RWPE1 (cell line): ENCODE results near the gene MAST2.
"Not testable (repeated sequence)": the region's sequence is repeated elsewhere in the genome, so short reads cannot be mapped to it uniquely, and the experiment has no call there.

ENCODE experiments used
- CTCF ChIA-PET: fragments of 350-600 bp; sonication (Branson Sonifier 250); formaldehyde crosslinking; extraction: SDS; loops from one replicate; lab custom pipeline; 2021; lab: Yijun Ruan, JAX
- POLR2A ChIA-PET: fragments of 400-600 bp; formaldehyde crosslinking; extraction: SDS; loops from one replicate; lab custom pipeline; 2020; ENCODE audit warnings: antibody characterized with exemption; ENCODE audit not compliant: low non-redundant PET; lab: Yijun Ruan, JAX
- DNase-seq: peaks from one replicate; pipeline ENCODE4 v3.0.0; 2012; ENCODE audit warnings: low spot score
- H3K27ac ChIP-seq: fragments of 450-650 bp; 2 replicates; pipeline ENCODE4 v1.5.1; 2017
- CTCF ChIP-seq: fragments of 450-650 bp; conservative IDR thresholded peaks from 2 replicates; pipeline ENCODE4 v1.5.1; 2017; ENCODE audit warnings: low read depth, mild to moderate bottlenecking

Gene MAST2

GRCh38 chr1:45923343-45923742 is 119.9 kb downstream of the MAST2 start:
- POLR2A ChIA-PET, result no interaction called here
- H3K27ac ChIP-seq, result no peak overlapping the region
- no peak for DNase-seq
- CTCF ChIA-PET, result no interaction called here
- TF ChIP-seq CTCF, result no peak

- ChIA-PET CTCF (no interaction called here), POLR2A (no interaction called here)
- no peak overlapping the region for H3K27ac ChIP-seq
- DNase-seq, result no peak
- TF ChIP-seq CTCF, result no peak
Observed at GRCh38 chr1:45924736-45925135, 121.3 kb downstream of the MAST2 start.

GRCh38 chr1:45925728-45926287 is 122.4 kb downstream of the MAST2 start:
- TF ChIP-seq CTCF, result no peak
- ChIA-PET POLR2A (no interaction called here), CTCF (no interaction called here)
- H3K27ac ChIP-seq, result no peak overlapping the region
- no peak for DNase-seq

- no peak overlapping the region for H3K27ac ChIP-seq
- no peak for DNase-seq
- TF ChIP-seq CTCF, result no peak
- ChIA-PET CTCF (interaction anchor here (0.6 kb wide), 1 partner anchor 122 kb away, joined by 3 read pairs; no protein-coding TSS in a partner anchor), POLR2A (no interaction called here)
Observed at GRCh38 chr1:45926330-45926729, 122.9 kb downstream of the MAST2 start.

- DNase-seq, H3K27ac ChIP-seq, CTCF ChIA-PET, POLR2A ChIA-PET: not testable (repeated sequence)
Observed at GRCh38 chr1:45927231-45927915, 124.0 kb downstream of the MAST2 start.

GRCh38 chr1:45928486-45929205 is 125.2 kb downstream of the MAST2 start:
- DNase-seq, result no peak
- ChIA-PET POLR2A (no interaction called here), CTCF (interaction anchor here (0.6 kb wide), 1 partner anchor 47 kb away, joined by 8 read pairs; no protein-coding TSS in a partner anchor)
- no peak for TF ChIP-seq CTCF
- no peak overlapping the region for H3K27ac ChIP-seq

- ChIA-PET CTCF (interaction anchor here (0.6 kb wide), 1 partner anchor 47 kb away, joined by 8 read pairs; no protein-coding TSS in a partner anchor), POLR2A (no interaction called here)
- no peak for DNase-seq
- no peak for TF ChIP-seq CTCF
- no peak overlapping the region for H3K27ac ChIP-seq
Observed at GRCh38 chr1:45929257-45929687, 125.9 kb downstream of the MAST2 start.
